ENCODE results near the gene UBE2J1. TPM values are rescaled to one million over a fixed set of nuclear protein-coding genes. Genes with fewer than 3 reads are reported as not detected.

The UBE2J1 gene
- total RNA-seq, 1 donor from 2014 or later: 31.5 TPM

DNA sequence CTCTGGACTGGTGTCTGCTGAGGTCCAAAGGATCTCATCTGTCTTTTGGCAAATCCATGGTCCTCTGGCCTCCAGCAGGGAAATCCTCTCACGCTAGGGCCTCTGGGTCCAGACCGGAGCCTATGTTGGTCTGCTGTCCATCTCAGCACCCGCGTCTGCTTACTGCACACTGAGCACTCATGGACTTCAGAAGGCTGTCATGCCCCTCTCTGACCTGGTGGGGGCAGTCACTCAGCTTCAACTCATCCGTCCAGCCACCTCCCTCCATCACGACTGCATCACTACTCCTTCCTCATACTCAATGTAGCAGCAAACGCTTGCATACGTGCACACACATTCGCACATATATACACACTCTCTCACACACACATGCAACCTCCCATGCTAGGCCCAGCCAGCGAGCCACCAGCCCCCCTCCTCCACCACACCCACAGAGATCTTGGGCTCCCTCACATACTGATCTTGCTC is 70.7 kb downstream of the UBE2J1 start:
- Mint-ChIP-seq H3K4me3 (ENCODE audit: unreplicated experiment) (no peak overlapping the region), H3K27me3 (ENCODE audit: unreplicated experiment) (no peaks in the 10 kb centered on the region), H3K36me3 (ENCODE audit: unreplicated experiment) (no peaks in the 10 kb centered on the region), H3K9me3 (ENCODE audit: unreplicated experiment) (no peaks in the 10 kb centered on the region), H3K27ac (ENCODE audit: unreplicated experiment) (no peak overlapping the region), H3K4me1 (ENCODE audit: low read depth, unreplicated experiment) (peaks cover 4% of the 10 kb centered on the region)
- TF ChIP-seq, protein P1, sequence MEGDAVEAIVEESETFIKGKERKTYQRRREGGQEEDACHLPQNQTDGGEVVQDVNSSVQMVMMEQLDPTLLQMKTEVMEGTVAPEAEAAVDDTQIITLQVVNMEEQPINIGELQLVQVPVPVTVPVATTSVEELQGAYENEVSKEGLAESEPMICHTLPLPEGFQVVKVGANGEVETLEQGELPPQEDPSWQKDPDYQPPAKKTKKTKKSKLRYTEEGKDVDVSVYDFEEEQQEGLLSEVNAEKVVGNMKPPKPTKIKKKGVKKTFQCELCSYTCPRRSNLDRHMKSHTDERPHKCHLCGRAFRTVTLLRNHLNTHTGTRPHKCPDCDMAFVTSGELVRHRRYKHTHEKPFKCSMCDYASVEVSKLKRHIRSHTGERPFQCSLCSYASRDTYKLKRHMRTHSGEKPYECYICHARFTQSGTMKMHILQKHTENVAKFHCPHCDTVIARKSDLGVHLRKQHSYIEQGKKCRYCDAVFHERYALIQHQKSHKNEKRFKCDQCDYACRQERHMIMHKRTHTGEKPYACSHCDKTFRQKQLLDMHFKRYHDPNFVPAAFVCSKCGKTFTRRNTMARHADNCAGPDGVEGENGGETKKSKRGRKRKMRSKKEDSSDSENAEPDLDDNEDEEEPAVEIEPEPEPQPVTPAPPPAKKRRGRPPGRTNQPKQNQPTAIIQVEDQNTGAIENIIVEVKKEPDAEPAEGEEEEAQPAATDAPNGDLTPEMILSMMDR (IDR thresholded peaks at IDR 0.05; ENCODE audit: partially characterized antibody, unreplicated experiment): peak; percentile 59
- peak; percentile 35 for DNase-seq

DNA sequence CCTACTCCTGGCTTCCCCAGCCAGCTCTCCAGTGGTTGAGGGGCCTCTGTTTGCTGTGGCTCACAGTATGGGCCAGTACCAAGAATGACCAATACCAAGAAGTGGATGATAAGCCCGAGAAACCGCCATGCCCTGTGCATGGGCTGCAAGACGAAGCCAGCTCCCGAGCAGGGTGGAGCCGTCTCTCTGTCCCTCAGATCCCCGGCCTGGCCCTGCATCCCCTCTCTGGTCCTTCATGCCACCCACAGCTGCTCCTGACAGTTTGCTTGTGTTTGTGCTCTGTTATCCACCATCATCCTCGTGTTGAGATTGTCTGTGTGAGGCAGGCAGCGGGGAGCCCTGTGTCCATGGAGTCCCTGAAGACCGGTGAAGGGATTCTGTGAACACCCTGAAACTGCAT is 73.6 kb downstream of the UBE2J1 start:
- TF ChIP-seq, protein P1 (IDR thresholded peaks at IDR 0.05; ENCODE audit: partially characterized antibody, unreplicated experiment): no peak
- no peak for DNase-seq
- H3K27me3 Mint-ChIP-seq (ENCODE audit: unreplicated experiment): no peaks in the 10 kb centered on the region
- H3K27ac Mint-ChIP-seq (ENCODE audit: unreplicated experiment): no peak overlapping the region
- H3K4me3 Mint-ChIP-seq (ENCODE audit: unreplicated experiment): no peak overlapping the region
- no peaks in the 10 kb centered on the region for H3K9me3 Mint-ChIP-seq (ENCODE audit: unreplicated experiment)
- H3K36me3 Mint-ChIP-seq (ENCODE audit: unreplicated experiment): no peaks in the 10 kb centered on the region
- peaks cover 4% of the 10 kb centered on the region for H3K4me1 Mint-ChIP-seq (ENCODE audit: low read depth, unreplicated experiment)

Other genes with a start within 250 kb of the UBE2J1 start
- 12.1 TPM for gene SRSF12, start 234.7 kb downstream of the UBE2J1 start, total RNA-seq (ENCODE audit: unreplicated experiment)
- 0.56 TPM for gene PM20D2, start 206.7 kb downstream of the UBE2J1 start, total RNA-seq (ENCODE audit: unreplicated experiment)
- not detected for gene GABRR1, start 135.4 kb downstream of the UBE2J1 start, total RNA-seq (ENCODE audit: unreplicated experiment)
- gene GABRR2, start 37.4 kb downstream of the UBE2J1 start, total RNA-seq (ENCODE audit: unreplicated experiment): 0.49 TPM
- gene RRAGD, start 59.6 kb upstream of the UBE2J1 start, total RNA-seq (ENCODE audit: unreplicated experiment): 14.7 TPM
- 31.9 TPM for gene ANKRD6, start 80.4 kb upstream of the UBE2J1 start, total RNA-seq (ENCODE audit: unreplicated experiment)